ENCODE results near the gene WDR4.

The WDR4 gene

GRCh38 chr21:42873096-42873495 lies 6.2 kb downstream of the WDR4 start:
- no peak for TF ChIP-seq CTCF (IDR thresholded peaks at IDR 0.05; ENCODE audit: low read depth, low read length, missing control alignments)
- no peak overlapping the region for H3K4me3 ChIP-seq (ENCODE audit: low read depth, low read length)
- DNase-seq (ENCODE audit: low read depth): no peak

- H3K4me3 ChIP-seq (ENCODE audit: low read depth, low read length): no peak overlapping the region
- DNase-seq (ENCODE audit: low read depth): no peak
- no peak for TF ChIP-seq CTCF (IDR thresholded peaks at IDR 0.05; ENCODE audit: low read depth, low read length, missing control alignments)
Measured at GRCh38 chr21:42868196-42868595, 11.1 kb downstream of the WDR4 start.

GRCh38 chr21:42865776-42866160 lies 13.6 kb downstream of the WDR4 start:
- no peak for DNase-seq (ENCODE audit: low read depth)
- no peak overlapping the region for H3K4me3 ChIP-seq (ENCODE audit: low read depth, low read length)

GRCh38 chr21:42864815-42865775 lies 14.2 kb downstream of the WDR4 start:
- TF ChIP-seq CTCF (IDR thresholded peaks at IDR 0.05; ENCODE audit: low read depth, low read length, missing control alignments): no peak
- H3K4me3 ChIP-seq (ENCODE audit: low read depth, low read length): no peak overlapping the region
- DNase-seq (ENCODE audit: low read depth): no peak

More at GRCh38 chr21:42865776-42866160, 13.6 kb downstream of the WDR4 start:
- TF ChIP-seq CTCF (IDR thresholded peaks at IDR 0.05; ENCODE audit: low read depth, low read length, missing control alignments): no peak

GRCh38 chr21:42864286-42864685 lies 15.1 kb downstream of the WDR4 start:
- TF ChIP-seq CTCF (IDR thresholded peaks at IDR 0.05; ENCODE audit: low read depth, low read length, missing control alignments): no peak
- no peak overlapping the region for H3K4me3 ChIP-seq (ENCODE audit: low read depth, low read length)
- no peak for DNase-seq (ENCODE audit: low read depth)

- DNase-seq (ENCODE audit: low read depth): no peak
- no peak for TF ChIP-seq CTCF (IDR thresholded peaks at IDR 0.05; ENCODE audit: low read depth, low read length, missing control alignments)
Measured at GRCh38 chr21:42863504-42863870, 15.9 kb downstream of the WDR4 start.

More at GRCh38 chr21:42863504-42863870, 15.9 kb downstream of the WDR4 start:
- no peak overlapping the region for H3K4me3 ChIP-seq (ENCODE audit: low read depth, low read length)

Data from GM12864 (cell line).